Activated CD4-positive, alpha-beta memory T cell treated with anti-CD3 and anti-CD28 coated beads for 36 hours (primary cell): ENCODE measurements around the gene CLCN1. TPM values are rescaled to one million over a fixed set of nuclear protein-coding genes. Genes with fewer than 3 reads are reported as not detected.

Experiments
- CTCF ChIA-PET: fragments of 350-600 bp; sonication (Branson Sonifier 250); formaldehyde crosslinking; loops from one replicate; lab custom pipeline; 2021; ENCODE audit warnings: antibody characterized with exemption, inconsistent platforms; lab: Charles Lee
- POLR2A ChIA-PET: fragments of 350-600 bp; sonication (Branson Sonifier 250); formaldehyde crosslinking; loops from one replicate; lab custom pipeline; 2021; ENCODE audit warnings: antibody characterized with exemption; lab: Charles Lee
- DNase-seq: peaks from one replicate; pipeline ENCODE4 v3.0.0-alpha.2; 2020
- H3K27ac Mint-ChIP-seq: one replicate; pipeline ENCODE4 v1.8.0; 2021; ENCODE audit warnings: mixed read lengths
- H3K27me3 Mint-ChIP-seq: one replicate; pipeline ENCODE4 v1.8.0; 2021; ENCODE audit warnings: mixed read lengths
- H3K36me3 Mint-ChIP-seq: one replicate; pipeline ENCODE4 v1.8.0; 2021; ENCODE audit warnings: mixed read lengths
- H3K4me1 Mint-ChIP-seq: one replicate; pipeline ENCODE4 v1.8.0; 2021; ENCODE audit warnings: low read depth, mixed read lengths
- H3K4me3 Mint-ChIP-seq: one replicate; pipeline ENCODE4 v1.8.0; 2021; ENCODE audit warnings: mild to moderate bottlenecking, mixed read lengths
- H3K9me3 Mint-ChIP-seq: one replicate; pipeline ENCODE4 v1.8.0; 2021; ENCODE audit warnings: mixed read lengths
- intact Hi-C: fragments of 100-400 bp; cut with micrococcal nuclease; formaldehyde crosslinking; loops from one replicate; pipeline ENCODE4 v1.15.1; 2023
- total RNA-seq, 2 experiments: library from RNA; stranded (reverse); gene quantifications; one replicate each; pipeline ENCODE4 v1.2.3, GENCODE V29; 2021

CLCN1 gene
- total RNA-seq, 2 experiments from 2014 or later: 0.17 TPM; not detected in 1

GRCh38 chr7:143292876-143293275 is 23.0 kb upstream of the CLCN1 start:
- ChIA-PET POLR2A (interaction anchor here (1.0 to 1.4 kb wide), 2 partner anchors 17 to 48 kb away, joined by 3 read pairs; no protein-coding TSS in a partner anchor), CTCF (interaction anchor here (0.8 to 4.3 kb wide), 5 partner anchors 12 to 88 kb away, joined by 3 to 53 read pairs (median 5); no protein-coding TSS in a partner anchor)
- Mint-ChIP-seq H3K27ac (no peak overlapping the region), H3K4me1 (peaks cover 61% of the 10 kb centered on the region), H3K36me3 (peaks cover 78% of the 10 kb centered on the region), H3K27me3 (no peaks in the 10 kb centered on the region), H3K9me3 (no peaks in the 10 kb centered on the region), H3K4me3 (no peak overlapping the region)
- DNase-seq: no peak
- intact Hi-C loops: no loop called here

- intact Hi-C loops: no loop called here
- H3K27me3 Mint-ChIP-seq: no peaks in the 10 kb centered on the region
- H3K9me3 Mint-ChIP-seq: no peaks in the 10 kb centered on the region
- ChIA-PET CTCF (interaction anchor here (0.9 to 9.6 kb wide), 5 partner anchors 10 to 84 kb away, joined by 3 to 123 read pairs (median 6); no protein-coding TSS in a partner anchor), POLR2A (interaction anchor here (0.6 to 1.8 kb wide), 2 partner anchors 11 to 51 kb away, joined by 3 to 4 read pairs; no protein-coding TSS in a partner anchor)
- H3K27ac Mint-ChIP-seq: peak overlapping the region; percentile 24
- peaks cover 64% of the 10 kb centered on the region for H3K4me1 Mint-ChIP-seq
- H3K36me3 Mint-ChIP-seq: peaks cover 83% of the 10 kb centered on the region
- no peak for DNase-seq
- H3K4me3 Mint-ChIP-seq: no peak overlapping the region
Measured at GRCh38 chr7:143295870-143296269, 20.0 kb upstream of the CLCN1 start.

- H3K4me1 Mint-ChIP-seq: peaks cover 61% of the 10 kb centered on the region
- H3K9me3 Mint-ChIP-seq: no peaks in the 10 kb centered on the region
- no peak for DNase-seq
- CTCF ChIA-PET: interaction anchor here (0.9 to 9.6 kb wide), 7 partner anchors 9 to 83 kb away, joined by 3 to 123 read pairs (median 3); no protein-coding TSS in a partner anchor
- no peak overlapping the region for H3K27ac Mint-ChIP-seq
- intact Hi-C loops: no loop called here
- H3K36me3 Mint-ChIP-seq: peaks cover 84% of the 10 kb centered on the region
- H3K4me3 Mint-ChIP-seq: no peak overlapping the region
- POLR2A ChIA-PET: interaction anchor here (1.8 kb wide), 1 partner anchor 52 kb away, joined by 4 read pairs; no protein-coding TSS in a partner anchor
- no peaks in the 10 kb centered on the region for H3K27me3 Mint-ChIP-seq
Measured at GRCh38 chr7:143296686-143297085, 19.2 kb upstream of the CLCN1 start.

GRCh38 chr7:143299346-143299745 is 16.6 kb upstream of the CLCN1 start:
- ChIA-PET CTCF (interaction anchor here (0.8 to 9.6 kb wide), 26 partner anchors 9 to 829 kb away, joined by 3 to 123 read pairs (median 5); partner anchors contain the start of genes CASP2, CLCN1, GSTK1 and TAS2R40), POLR2A (interaction anchor here (0.9 to 2.4 kb wide), 6 partner anchors 9 to 41 kb away, joined by 3 to 7 read pairs (median 6); partner anchors contain the start of genes CASP2 and GSTK1)
- peaks cover 50% of the 10 kb centered on the region for H3K4me1 Mint-ChIP-seq
- no peak overlapping the region for H3K27ac Mint-ChIP-seq
- intact Hi-C loops: no loop called here
- H3K27me3 Mint-ChIP-seq: no peaks in the 10 kb centered on the region
- H3K4me3 Mint-ChIP-seq: no peak overlapping the region
- H3K9me3 Mint-ChIP-seq: no peaks in the 10 kb centered on the region
- no peak for DNase-seq
- peaks cover 84% of the 10 kb centered on the region for H3K36me3 Mint-ChIP-seq

GRCh38 chr7:143299840-143300239 is 16.1 kb upstream of the CLCN1 start:
- intact Hi-C loops: loop anchor here (1.0 kb wide), 1 partner anchor 60 kb away; no protein-coding TSS in a partner anchor
- H3K9me3 Mint-ChIP-seq: no peaks in the 10 kb centered on the region
- ChIA-PET POLR2A (interaction anchor here (0.9 to 2.4 kb wide), 5 partner anchors 9 to 40 kb away, joined by 3 to 7 read pairs (median 6); partner anchors contain the start of genes CASP2 and GSTK1), CTCF (interaction anchor here (0.8 to 9.6 kb wide), 27 partner anchors 9 to 828 kb away, joined by 3 to 123 read pairs (median 5); partner anchors contain the start of genes CASP2, CLCN1, GSTK1 and TAS2R40)
- no peaks in the 10 kb centered on the region for H3K27me3 Mint-ChIP-seq
- peaks cover 84% of the 10 kb centered on the region for H3K36me3 Mint-ChIP-seq
- no peak overlapping the region for H3K27ac Mint-ChIP-seq
- DNase-seq: peak; percentile 68
- peaks cover 50% of the 10 kb centered on the region for H3K4me1 Mint-ChIP-seq
- H3K4me3 Mint-ChIP-seq: no peak overlapping the region

GRCh38 chr7:143300959-143301935 is 14.7 kb upstream of the CLCN1 start:
- ChIA-PET POLR2A (interaction anchor here (1.7 to 2.4 kb wide), 2 partner anchors 8 to 61 kb away, joined by 4 to 6 read pairs; no protein-coding TSS in a partner anchor), CTCF (interaction anchor here (0.9 to 9.6 kb wide), 5 partner anchors 8 to 86 kb away, joined by 3 to 123 read pairs (median 12); no protein-coding TSS in a partner anchor)
- Mint-ChIP-seq H3K27me3 (no peaks in the 10 kb centered on the region), H3K27ac (no peak overlapping the region), H3K9me3 (no peaks in the 10 kb centered on the region), H3K36me3 (peaks cover 82% of the 10 kb centered on the region), H3K4me1 (peaks cover 48% of the 10 kb centered on the region), H3K4me3 (no peak overlapping the region)
- DNase-seq: no peak
- intact Hi-C loops: loop anchor here (1.0 kb wide), 1 partner anchor 61 kb away; no protein-coding TSS in a partner anchor

- ChIA-PET POLR2A (no interaction called here), CTCF (interaction anchor here (1.8 to 4.2 kb wide), 2 partner anchors 46 to 63 kb away, joined by 5 to 80 read pairs; no protein-coding TSS in a partner anchor)
- Mint-ChIP-seq H3K36me3 (peaks cover 85% of the 10 kb centered on the region), H3K4me3 (no peak overlapping the region), H3K9me3 (no peaks in the 10 kb centered on the region), H3K27me3 (no peaks in the 10 kb centered on the region), H3K27ac (no peak overlapping the region), H3K4me1 (peaks cover 48% of the 10 kb centered on the region)
- intact Hi-C loops: no loop called here
- DNase-seq: no peak
Measured at GRCh38 chr7:143303733-143304132, 12.2 kb upstream of the CLCN1 start.

- Mint-ChIP-seq H3K9me3 (no peaks in the 10 kb centered on the region), H3K27ac (peak overlapping the region; percentile 64), H3K36me3 (peaks cover 83% of the 10 kb centered on the region), H3K4me3 (no peak overlapping the region), H3K4me1 (peaks cover 43% of the 10 kb centered on the region), H3K27me3 (no peaks in the 10 kb centered on the region)
- POLR2A ChIA-PET: interaction anchor here (0.8 kb wide), 1 partner anchor 17 kb away, joined by 5 read pairs; the partner anchor contains the start of gene CASP2
- CTCF ChIA-PET: interaction anchor here (0.8 to 4.2 kb wide), 13 partner anchors 8 to 596 kb away, joined by 3 to 80 read pairs (median 6); partner anchors contain the start of gene GSTK1
- intact Hi-C loops: loop anchor here (1.0 to 5.0 kb wide), 2 partner anchors 43 to 65 kb away; partner anchors contain the start of gene GSTK1
- DNase-seq: no peak
Measured at GRCh38 chr7:143304938-143305337, 11.0 kb upstream of the CLCN1 start.

DNA sequence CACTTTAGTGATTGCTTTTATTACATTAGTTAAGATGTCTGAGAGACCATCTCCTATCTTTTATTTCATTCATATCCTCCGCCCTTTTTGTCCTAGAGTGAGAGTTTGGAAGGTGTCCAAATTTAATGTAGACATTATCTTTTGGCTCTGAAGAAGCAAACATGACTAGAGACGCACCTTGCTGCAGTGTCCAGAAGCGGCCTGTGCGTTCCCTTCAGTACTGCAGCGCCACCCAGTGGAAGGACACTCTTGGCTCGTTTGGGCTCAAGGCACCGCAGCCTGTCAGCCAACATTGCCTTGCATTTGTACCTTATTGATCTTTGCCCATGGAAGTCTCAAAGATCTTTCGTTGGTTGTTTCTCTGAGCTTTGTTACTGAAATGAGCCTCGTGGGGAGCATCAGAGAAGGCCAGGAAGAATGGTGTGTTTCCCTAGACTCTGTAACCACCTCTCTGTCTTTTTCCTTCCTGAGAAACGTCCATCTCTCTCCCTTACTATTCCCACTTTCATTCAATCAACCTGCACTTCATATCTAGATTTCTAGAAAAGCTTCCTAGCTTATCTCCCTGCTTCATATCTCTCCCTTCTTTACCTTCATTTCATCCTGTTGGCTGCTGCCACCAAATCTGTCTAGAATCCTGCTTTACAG is 10.4 kb upstream of the CLCN1 start:
- Mint-ChIP-seq H3K27me3 (no peaks in the 10 kb centered on the region), H3K4me1 (peaks cover 49% of the 10 kb centered on the region), H3K4me3 (no peak overlapping the region), H3K9me3 (no peaks in the 10 kb centered on the region), H3K36me3 (peaks cover 77% of the 10 kb centered on the region), H3K27ac (peak overlapping the region; percentile 64)
- DNase-seq: peak; percentile 82
- CTCF ChIA-PET: interaction anchor here (0.8 to 4.2 kb wide), 13 partner anchors 9 to 596 kb away, joined by 3 to 80 read pairs (median 6); partner anchors contain the start of genes EPHA1 and GSTK1
- POLR2A ChIA-PET: interaction anchor here (0.8 kb wide), 1 partner anchor 18 kb away, joined by 5 read pairs; the partner anchor contains the start of gene CASP2
- intact Hi-C loops: loop anchor here (1.0 to 5.0 kb wide), 2 partner anchors 43 to 65 kb away; partner anchors contain the start of gene GSTK1

DNA sequence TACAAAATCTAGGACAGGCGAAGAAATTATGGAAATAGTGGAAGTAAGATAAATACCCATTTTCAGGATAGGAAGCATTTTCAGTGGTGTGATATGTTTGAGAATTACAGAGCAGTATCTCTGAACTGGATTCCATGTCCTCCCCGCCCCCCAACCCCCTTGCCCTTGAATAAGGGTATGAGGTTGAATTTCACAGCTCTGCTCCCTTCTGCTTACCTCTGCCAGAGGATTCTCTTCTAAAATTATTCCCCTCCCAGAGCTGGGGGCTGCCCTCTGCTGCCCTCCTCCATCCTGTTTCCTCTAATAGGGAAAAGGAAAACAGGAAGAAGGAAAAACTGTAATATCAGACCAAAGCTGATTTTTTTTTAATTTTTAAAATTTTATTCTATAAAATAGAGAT is 7.3 kb upstream of the CLCN1 start:
- DNase-seq: no peak
- Mint-ChIP-seq H3K4me1 (peaks cover 53% of the 10 kb centered on the region), H3K27ac (peak overlapping the region; percentile 3), H3K36me3 (peaks cover 50% of the 10 kb centered on the region), H3K4me3 (no peak overlapping the region), H3K27me3 (no peaks in the 10 kb centered on the region), H3K9me3 (no peaks in the 10 kb centered on the region)
- ChIA-PET POLR2A (interaction anchor here (0.9 to 1.3 kb wide), 3 partner anchors 8 to 99 kb away, joined by 3 to 6 read pairs (median 4); partner anchors contain the start of gene EPHA1), CTCF (interaction anchor here (0.7 to 4.9 kb wide), 7 partner anchors 8 to 93 kb away, joined by 3 to 45 read pairs (median 7); no protein-coding TSS in a partner anchor)
- intact Hi-C loops: loop anchor here (5.0 kb wide), 1 partner anchor 46 kb away; the partner anchor contains the start of gene GSTK1
